Right lobe of liver (tissue), 4 donors: ENCODE results near the gene DLG4.

Experiments used
- POLR2A ChIP-seq: fragments of 450-650 bp; IDR thresholded peaks from one replicate; pipeline ENCODE4 v1.6.1; 2017; ENCODE audit warnings: antibody characterized with exemption, mild to moderate bottlenecking
- TF ChIP-seq, protein P1 (sequence below), 4 donors: fragments of 200-600 bp in 3 of 4; fragments of 450-650 bp in 1 of 4; IDR thresholded peaks; one replicate each; pipeline versions ENCODE4 v1.5.1 to v1.8.0; 2016 to 2022; ENCODE audit warnings: antibody characterized with exemption in 4 of 4, mild to moderate bottlenecking in 2 of 4
- donor health status: DM: no; HTN: no; CAD: no.
- donor health status: DM: no; HTN: no; CAD: no.
- donor health status: DM: no; HTN: yes; CAD: no.

DNA sequence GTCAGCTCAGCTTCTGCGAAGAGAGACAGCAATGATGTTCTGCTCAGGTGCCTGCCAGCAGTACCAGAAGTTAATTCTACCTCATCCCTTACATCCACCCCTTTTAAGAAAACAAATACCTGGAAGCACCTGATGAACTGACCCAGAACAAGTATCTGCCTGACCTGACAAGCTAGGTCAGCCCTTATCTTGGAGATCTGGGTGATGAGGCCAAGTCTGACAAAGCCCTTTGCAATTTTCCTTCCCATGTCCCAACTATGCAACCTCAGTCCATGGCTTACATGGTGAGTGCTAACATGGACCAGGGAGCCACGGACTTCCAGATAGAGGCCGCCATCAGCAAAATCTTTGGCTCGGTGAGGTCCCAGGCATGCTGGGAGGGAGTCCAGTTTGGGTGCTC lies 3.7 kb upstream of the DLG4 start:
- TF ChIP-seq, protein P1, sequence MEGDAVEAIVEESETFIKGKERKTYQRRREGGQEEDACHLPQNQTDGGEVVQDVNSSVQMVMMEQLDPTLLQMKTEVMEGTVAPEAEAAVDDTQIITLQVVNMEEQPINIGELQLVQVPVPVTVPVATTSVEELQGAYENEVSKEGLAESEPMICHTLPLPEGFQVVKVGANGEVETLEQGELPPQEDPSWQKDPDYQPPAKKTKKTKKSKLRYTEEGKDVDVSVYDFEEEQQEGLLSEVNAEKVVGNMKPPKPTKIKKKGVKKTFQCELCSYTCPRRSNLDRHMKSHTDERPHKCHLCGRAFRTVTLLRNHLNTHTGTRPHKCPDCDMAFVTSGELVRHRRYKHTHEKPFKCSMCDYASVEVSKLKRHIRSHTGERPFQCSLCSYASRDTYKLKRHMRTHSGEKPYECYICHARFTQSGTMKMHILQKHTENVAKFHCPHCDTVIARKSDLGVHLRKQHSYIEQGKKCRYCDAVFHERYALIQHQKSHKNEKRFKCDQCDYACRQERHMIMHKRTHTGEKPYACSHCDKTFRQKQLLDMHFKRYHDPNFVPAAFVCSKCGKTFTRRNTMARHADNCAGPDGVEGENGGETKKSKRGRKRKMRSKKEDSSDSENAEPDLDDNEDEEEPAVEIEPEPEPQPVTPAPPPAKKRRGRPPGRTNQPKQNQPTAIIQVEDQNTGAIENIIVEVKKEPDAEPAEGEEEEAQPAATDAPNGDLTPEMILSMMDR (IDR thresholded peaks at IDR 0.05) = no peak
- TF ChIP-seq POLR2A = no peak
